Activated CD8-positive, alpha-beta memory T cell treated with anti-CD3 and anti-CD28 coated beads, Interleukin-2, amount 10 ng/mL, durations not matched to agents 7 days and 5 days (primary cell): Measurements from ENCODE around the gene TSPAN31. TPM values are rescaled to one million over a fixed set of nuclear protein-coding genes. Genes with fewer than 3 reads are reported as not detected.
A peak's percentile ranks its signal among the peaks of the same experiment; 100 is the strongest.

Experiments
- ATAC-seq: fragments of 150-1000 bp; cut with Tn5 transposase; one replicate; pipeline ENCODE4 v1.10.0; 2021; ENCODE audit warnings: moderate library complexity
- CTCF ChIA-PET: fragments of 350-600 bp; sonication (Branson Sonifier 250); formaldehyde crosslinking; loops from one replicate; lab custom pipeline; 2021; ENCODE audit warnings: antibody characterized with exemption; lab: Charles Lee
- DNase-seq: peaks from one replicate; pipeline ENCODE4 v3.0.0-alpha.2; 2020
- H3K27ac Mint-ChIP-seq: one replicate; pipeline ENCODE4 v1.8.0; 2021; ENCODE audit warnings: mild to moderate bottlenecking, mixed read lengths
- H3K27me3 Mint-ChIP-seq: one replicate; pipeline ENCODE4 v1.8.0; 2021; ENCODE audit warnings: mixed read lengths
- H3K36me3 Mint-ChIP-seq: one replicate; pipeline ENCODE4 v1.8.0; 2021; ENCODE audit warnings: mild to moderate bottlenecking, mixed read lengths
- H3K4me1 Mint-ChIP-seq: one replicate; pipeline ENCODE4 v1.8.0; 2021; ENCODE audit warnings: mixed read lengths
- H3K4me3 Mint-ChIP-seq: one replicate; pipeline ENCODE4 v1.8.0; 2021; ENCODE audit warnings: mild to moderate bottlenecking, moderate library complexity, mixed read lengths
- H3K9me3 Mint-ChIP-seq: one replicate; pipeline ENCODE4 v1.8.0; 2022; ENCODE audit warnings: low read depth, mixed read lengths
- total RNA-seq, 2 experiments: library from RNA; stranded (reverse); gene quantifications; one replicate each; pipeline ENCODE4 v1.2.3, GENCODE V29; 2021

Gene TSPAN31
- total RNA-seq, 2 experiments from 2014 or later: 10.0 to 19.4 TPM

GRCh38 chr12:57764662-57765002 lies 19.8 kb downstream of the TSPAN31 start:
- CTCF ChIA-PET: interaction anchor here (0.8 to 3.5 kb wide), 10 partner anchors 8 to 134 kb away, joined by 3 to 19 read pairs (median 5); partner anchors contain the start of genes MARCHF9 and TSFM
- H3K4me3 Mint-ChIP-seq: peak overlapping the region; percentile 80
- H3K27ac Mint-ChIP-seq: peak overlapping the region; percentile 69
- H3K4me1 Mint-ChIP-seq: peaks cover 23% of the 10 kb centered on the region
- peaks cover 11% of the 10 kb centered on the region for H3K36me3 Mint-ChIP-seq
- peaks cover 15% of the 10 kb centered on the region for H3K27me3 Mint-ChIP-seq
- DNase-seq (no peak), ATAC-seq (peak; percentile 20)
- H3K9me3 Mint-ChIP-seq: no peaks in the 10 kb centered on the region

- no peaks in the 10 kb centered on the region for H3K9me3 Mint-ChIP-seq
- peak overlapping the region; percentile 69 for H3K27ac Mint-ChIP-seq
- H3K4me1 Mint-ChIP-seq: peaks cover 28% of the 10 kb centered on the region
- peak overlapping the region; percentile 80 for H3K4me3 Mint-ChIP-seq
- peaks cover 16% of the 10 kb centered on the region for H3K36me3 Mint-ChIP-seq
- DNase-seq (peak; percentile 72), ATAC-seq (peak; percentile 80)
- CTCF ChIA-PET: interaction anchor here (0.8 to 3.5 kb wide), 13 partner anchors 9 to 134 kb away, joined by 3 to 48 read pairs (median 5); partner anchors contain the start of genes MARCHF9 and TSFM
- H3K27me3 Mint-ChIP-seq: peaks cover 15% of the 10 kb centered on the region
Measured at GRCh38 chr12:57765003-57765697, 20.3 kb downstream of the TSPAN31 start.

GRCh38 chr12:57765698-57766463 lies 21.0 kb downstream of the TSPAN31 start:
- Mint-ChIP-seq H3K36me3 (peaks cover 16% of the 10 kb centered on the region), H3K27me3 (peaks cover 15% of the 10 kb centered on the region), H3K4me1 (peaks cover 33% of the 10 kb centered on the region), H3K4me3 (peak overlapping the region; percentile 80), H3K9me3 (no peaks in the 10 kb centered on the region), H3K27ac (no peak overlapping the region)
- CTCF ChIA-PET: interaction anchor here (0.8 to 3.2 kb wide), 11 partner anchors 8 to 140 kb away, joined by 3 to 48 read pairs (median 4); partner anchors contain the start of gene MARCHF9
- peak; percentile 24 for ATAC-seq
- DNase-seq: no peak

GRCh38 chr12:57766464-57767304 lies 21.8 kb downstream of the TSPAN31 start, which contains the start of gene CYP27B1:
CYP27B1 (minus strand) TSS chr12:57767078; CDS start chr12:57767041, 37 bp downstream.
- H3K9me3 Mint-ChIP-seq: no peaks in the 10 kb centered on the region
- no peak within 1 kb of the TSS for H3K27ac Mint-ChIP-seq
- peak within 1 kb of the TSS; percentile 80 for H3K4me3 Mint-ChIP-seq
- peaks cover 39% of the 10 kb centered on the region for H3K4me1 Mint-ChIP-seq
- peaks cover 13% of the 10 kb centered on the region for H3K36me3 Mint-ChIP-seq
- DNase-seq (no peak), ATAC-seq (no peak)
- CTCF ChIA-PET: interaction anchor here (0.8 to 3.2 kb wide), 9 partner anchors 7 to 139 kb away, joined by 3 to 48 read pairs (median 3); partner anchors contain the start of gene MARCHF9
- peaks cover 15% of the 10 kb centered on the region for H3K27me3 Mint-ChIP-seq

- Mint-ChIP-seq H3K36me3 (peaks cover 13% of the 10 kb centered on the region), H3K9me3 (no peaks in the 10 kb centered on the region), H3K27ac (no peak overlapping the region), H3K4me3 (no peak overlapping the region), H3K27me3 (peaks cover 15% of the 10 kb centered on the region), H3K4me1 (peaks cover 42% of the 10 kb centered on the region)
- DNase-seq (no peak), ATAC-seq (no peak)
- CTCF ChIA-PET: interaction anchor here (1.2 to 3.2 kb wide), 4 partner anchors 8 to 98 kb away, joined by 3 to 48 read pairs (median 8); partner anchors contain the start of gene MARCHF9
Measured at GRCh38 chr12:57767305-57767698, 22.5 kb downstream of the TSPAN31 start.

GRCh38 chr12:57767876-57768275 lies 23.0 kb downstream of the TSPAN31 start:
- H3K4me3 Mint-ChIP-seq: no peak overlapping the region
- CTCF ChIA-PET: interaction anchor here (1.2 to 3.2 kb wide), 4 partner anchors 9 to 97 kb away, joined by 3 to 48 read pairs (median 8); partner anchors contain the start of gene MARCHF9
- ATAC-seq: no peak

GRCh38 chr12:57769594-57769993 lies 24.8 kb downstream of the TSPAN31 start:
- H3K27ac Mint-ChIP-seq: no peak overlapping the region
- no peak for ATAC-seq
- H3K36me3 Mint-ChIP-seq: peaks cover 5% of the 10 kb centered on the region

More at GRCh38 chr12:57767876-57768275, 23.0 kb downstream of the TSPAN31 start:
- Mint-ChIP-seq H3K27ac (no peak overlapping the region), H3K27me3 (peaks cover 15% of the 10 kb centered on the region), H3K4me1 (peaks cover 43% of the 10 kb centered on the region), H3K36me3 (peaks cover 9% of the 10 kb centered on the region), H3K9me3 (no peaks in the 10 kb centered on the region)
- no peak for DNase-seq

GRCh38 chr12:57770734-57771133 lies 25.9 kb downstream of the TSPAN31 start:
- peaks cover 10% of the 10 kb centered on the region for H3K27me3 Mint-ChIP-seq
- H3K9me3 Mint-ChIP-seq: no peaks in the 10 kb centered on the region
- CTCF ChIA-PET: interaction anchor here (4.8 kb wide), 1 partner anchor 14 kb away, joined by 25 read pairs; no protein-coding TSS in a partner anchor
- DNase-seq: no peak
- H3K4me1 Mint-ChIP-seq: peaks cover 31% of the 10 kb centered on the region
- H3K36me3 Mint-ChIP-seq: peaks cover 8% of the 10 kb centered on the region
- peak overlapping the region; percentile 99 for H3K4me3 Mint-ChIP-seq
- no peak for ATAC-seq
- H3K27ac Mint-ChIP-seq: peak overlapping the region; percentile 55

More at GRCh38 chr12:57769594-57769993, 24.8 kb downstream of the TSPAN31 start:
- no peak for DNase-seq
- peaks cover 15% of the 10 kb centered on the region for H3K27me3 Mint-ChIP-seq
- peak overlapping the region; percentile 38 for H3K4me3 Mint-ChIP-seq
- CTCF ChIA-PET: no interaction called here
- H3K4me1 Mint-ChIP-seq: peaks cover 36% of the 10 kb centered on the region
- no peaks in the 10 kb centered on the region for H3K9me3 Mint-ChIP-seq

GRCh38 chr12:57771236-57771872 lies 26.5 kb downstream of the TSPAN31 start:
- no peaks in the 10 kb centered on the region for H3K9me3 Mint-ChIP-seq

GRCh38 chr12:57771873-57772428 lies 27.1 kb downstream of the TSPAN31 start, which contains the start of gene METTL1:
METTL1 (minus strand) TSS chr12:57772105; CDS start chr12:57772083, 22 bp downstream.
- ATAC-seq (peak; percentile 92), DNase-seq (peak; percentile 97)
- Mint-ChIP-seq H3K9me3 (no peaks in the 10 kb centered on the region), H3K36me3 (peaks cover 10% of the 10 kb centered on the region), H3K27ac (peak within 1 kb of the TSS; percentile 98), H3K4me1 (peaks cover 26% of the 10 kb centered on the region), H3K27me3 (peaks cover under 1% of the 10 kb centered on the region), H3K4me3 (peak within 1 kb of the TSS; percentile 99)
- CTCF ChIA-PET: interaction anchor here (0.8 to 4.8 kb wide), 6 partner anchors 9 to 65 kb away, joined by 3 to 25 read pairs (median 6); partner anchors contain the start of gene TSFM

More at GRCh38 chr12:57771236-57771872, 26.5 kb downstream of the TSPAN31 start:
- Mint-ChIP-seq H3K4me1 (peaks cover 30% of the 10 kb centered on the region), H3K36me3 (peaks cover 10% of the 10 kb centered on the region), H3K27me3 (peaks cover 6% of the 10 kb centered on the region), H3K4me3 (peak overlapping the region; percentile 99), H3K27ac (peak overlapping the region; percentile 98)
- CTCF ChIA-PET: interaction anchor here (1.7 to 4.8 kb wide), 2 partner anchors 12 to 15 kb away, joined by 8 to 25 read pairs; partner anchors contain the start of gene TSFM
- peak; percentile 74 for ATAC-seq
- peak; percentile 92 for DNase-seq
